IMR-90 (cell line): ENCODE measurements around the gene OR51D1.

Source experiments
- CHD1 ChIP-seq: IDR thresholded peaks from 2 replicates; pipeline ENCODE4 v1.6.1; 2012; ENCODE audit warnings: low read depth, low read length, improper control_type of control experiment
- CTCF ChIP-seq: conservative IDR thresholded peaks from 2 replicates; pipeline ENCODE4 v1.5.1; 2012; ENCODE audit warnings: mild to moderate bottlenecking, low read depth, low read length, improper control_type of control experiment
- ELK1 ChIP-seq: fragments of 150-350 bp; IDR thresholded peaks from 2 replicates; pipeline ENCODE4 v1.6.1; 2016; ENCODE audit warnings: low read depth, mild to moderate bottlenecking, low read length, moderate library complexity, borderline replicate concordance
- MAZ ChIP-seq: IDR thresholded peaks from 2 replicates; pipeline ENCODE4 v1.6.1; 2012; ENCODE audit warnings: low read depth, mild to moderate bottlenecking, low read length, improper control_type of control experiment, moderate library complexity, borderline replicate concordance
- NFE2L2 ChIP-seq: fragments of 150-350 bp; IDR thresholded peaks from 2 replicates; pipeline ENCODE4 v1.6.1; 2016; ENCODE audit warnings: low read depth, mild to moderate bottlenecking, low read length
- POLR2A ChIP-seq: IDR thresholded peaks from 2 replicates; pipeline ENCODE4 v1.6.1; 2012; ENCODE audit warnings: mild to moderate bottlenecking, low read depth, low read length
- RAD21 ChIP-seq: IDR thresholded peaks from 2 replicates; pipeline ENCODE4 v1.6.1; 2012; ENCODE audit warnings: low read length, improper control_type of control experiment
- RFX5 ChIP-seq: IDR thresholded peaks from 2 replicates; pipeline ENCODE4 v1.8.0; 2012; ENCODE audit warnings: low read depth, mild to moderate bottlenecking, low read length, moderate library complexity
- USF2 ChIP-seq: fragments of 150-350 bp; IDR thresholded peaks from 2 replicates; pipeline ENCODE4 v1.6.1; 2017; ENCODE audit warnings: mild to moderate bottlenecking, antibody characterized with exemption, low read length, low read depth

GRCh38 chr11:4593739-4594138 is 43.5 kb upstream of the OR51D1 start, which contains the start of gene OR52I1:
- TF ChIP-seq CTCF: no peak
- TF ChIP-seq RFX5: no peak
- TF ChIP-seq MAZ: no peak
- no peak for TF ChIP-seq POLR2A
- no peak for TF ChIP-seq ELK1
- no peak for TF ChIP-seq RAD21
- no peak for TF ChIP-seq USF2
- no peak for TF ChIP-seq CHD1
- TF ChIP-seq NFE2L2: no peak
